GM21825 (cell line): ENCODE data around the gene KCNJ9.
"Not testable (repeated sequence)": the region's sequence is repeated elsewhere in the genome, so short reads cannot be mapped to it uniquely, and the experiment has no call there.

Experiments used
- ATAC-seq: cut with Tn5 transposase; IDR thresholded peaks from one replicate; pipeline ENCODE4 v1.9.1; 2021; ENCODE audit warnings: mild to moderate bottlenecking, moderate library complexity; ENCODE audit not compliant: unreplicated experiment

The KCNJ9 gene

DNA sequence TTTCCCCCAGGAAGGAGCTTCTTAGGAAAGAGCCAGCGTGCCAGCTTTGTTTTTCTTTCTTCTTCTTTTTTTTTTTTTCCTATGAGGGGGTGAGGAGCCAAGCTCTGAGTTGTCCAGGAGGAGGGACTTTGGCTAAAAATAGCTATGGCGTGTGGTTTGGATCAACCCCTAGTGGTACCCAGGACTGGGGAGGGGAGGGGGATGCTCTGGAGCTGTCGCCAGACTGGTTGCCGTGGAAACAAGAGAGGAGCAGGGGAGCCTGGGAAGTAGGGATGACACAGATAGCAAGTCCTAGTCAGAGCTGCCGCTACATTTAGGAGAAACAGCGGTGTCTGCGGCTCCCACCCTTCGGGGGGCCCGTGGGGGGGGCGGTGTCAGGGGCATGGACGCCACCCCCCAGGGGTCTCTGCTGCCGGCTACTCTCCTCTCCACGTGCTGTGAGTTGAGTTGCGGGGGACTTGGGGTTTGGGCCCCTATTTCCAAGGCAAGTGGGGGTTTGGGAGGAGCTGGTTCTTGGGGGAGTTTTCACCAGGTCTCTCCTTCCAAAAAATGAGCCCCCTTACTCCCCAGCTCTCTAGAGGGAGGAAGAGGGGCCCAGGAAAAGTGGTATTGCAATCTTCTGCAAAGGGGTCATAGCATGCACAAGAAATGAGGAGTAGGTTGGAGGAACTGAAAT is at the start of gene KCNJ9:
Gene KCNJ9 (plus strand): TSS at position 278 of the 676 bp plus-strand sequence. CDS start 2,493 bp downstream, outside the sequence.
- ATAC-seq, result no peak

DNA sequence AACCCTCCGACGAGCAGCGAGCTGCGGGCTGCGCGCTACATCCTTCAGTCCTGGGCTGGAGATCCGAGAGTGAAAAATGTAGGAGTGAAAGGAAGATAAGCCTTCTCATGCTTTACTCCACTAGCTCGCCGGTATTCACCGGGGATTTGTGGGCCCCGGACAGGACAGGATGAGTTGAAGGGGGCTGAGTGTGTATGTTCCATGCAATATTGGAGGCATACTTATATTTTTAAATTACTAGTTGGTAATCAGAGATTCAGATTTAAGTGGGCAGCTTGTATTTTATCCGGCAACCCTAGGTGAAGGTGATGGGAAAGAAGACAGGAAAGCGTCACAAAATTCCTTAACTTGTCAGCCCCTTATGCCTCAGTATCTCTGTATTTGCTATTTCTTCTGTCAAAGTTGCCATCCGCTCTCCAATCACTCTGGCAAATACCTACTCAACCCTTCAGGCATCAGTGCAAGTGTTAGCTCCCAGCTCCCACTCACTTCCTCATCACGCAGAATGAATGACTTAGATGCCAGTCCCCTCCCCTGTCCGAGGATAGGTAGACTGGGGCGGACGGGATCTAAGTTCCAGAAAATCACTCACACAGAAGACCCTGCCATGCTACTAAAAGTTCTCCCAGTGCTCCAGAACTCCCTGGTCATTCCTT is 49.0 kb upstream of the KCNJ9 start:
- no peak for ATAC-seq

GRCh38 chr1:160040476-160040875 is 40.9 kb upstream of the KCNJ9 start:
- no peak for ATAC-seq

- no peak for ATAC-seq
These were observed 37.8 kb upstream of the KCNJ9 start for GRCh38 chr1:160043543-160043942.

DNA sequence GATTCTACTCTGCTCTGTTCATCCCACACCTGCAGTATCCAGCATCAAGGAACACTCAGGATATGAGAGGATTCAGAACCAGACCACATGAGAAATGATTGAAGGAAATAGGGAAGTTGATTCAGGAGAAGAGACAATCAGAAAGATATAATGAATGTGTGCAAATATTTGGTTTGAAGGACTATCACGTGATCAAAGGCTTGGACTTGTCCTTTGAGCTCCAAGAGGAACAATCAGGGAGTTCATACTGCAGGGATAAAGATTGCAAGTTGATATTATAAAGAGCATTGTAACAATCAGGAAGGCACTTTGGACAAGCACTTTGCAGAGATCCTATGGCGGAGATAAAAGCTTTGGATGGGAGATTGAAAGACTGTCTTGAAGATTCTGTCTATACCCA is 35.7 kb upstream of the KCNJ9 start:
- ATAC-seq, result no peak

- no peak for ATAC-seq
These were observed 34.7 kb upstream of the KCNJ9 start for GRCh38 chr1:160046494-160047110.

GRCh38 chr1:160047111-160047991 is 34.0 kb upstream of the KCNJ9 start:
- ATAC-seq, result no peak

- no peak for ATAC-seq
These were observed 33.0 kb upstream of the KCNJ9 start for GRCh38 chr1:160048335-160048734.

DNA sequence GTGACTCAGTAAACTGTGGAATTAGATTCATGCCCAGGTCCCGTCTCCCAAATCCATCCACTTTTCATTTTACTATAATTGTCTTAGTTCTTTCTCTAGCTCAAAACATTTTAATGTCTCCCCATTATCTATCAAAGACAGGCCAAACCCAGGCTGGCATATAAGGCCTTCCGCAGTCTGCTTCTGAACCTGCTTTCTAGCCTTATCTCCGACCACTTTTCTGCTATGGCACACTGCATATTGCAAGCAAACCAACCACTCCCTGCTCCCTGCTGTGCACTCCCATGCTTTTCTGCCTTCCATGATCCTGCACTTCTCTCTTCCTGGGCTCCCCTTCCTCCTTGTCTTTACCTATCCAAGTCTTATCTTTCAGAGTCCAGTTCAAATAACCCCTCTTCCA is 32.2 kb upstream of the KCNJ9 start:
- ATAC-seq, result no peak

DNA sequence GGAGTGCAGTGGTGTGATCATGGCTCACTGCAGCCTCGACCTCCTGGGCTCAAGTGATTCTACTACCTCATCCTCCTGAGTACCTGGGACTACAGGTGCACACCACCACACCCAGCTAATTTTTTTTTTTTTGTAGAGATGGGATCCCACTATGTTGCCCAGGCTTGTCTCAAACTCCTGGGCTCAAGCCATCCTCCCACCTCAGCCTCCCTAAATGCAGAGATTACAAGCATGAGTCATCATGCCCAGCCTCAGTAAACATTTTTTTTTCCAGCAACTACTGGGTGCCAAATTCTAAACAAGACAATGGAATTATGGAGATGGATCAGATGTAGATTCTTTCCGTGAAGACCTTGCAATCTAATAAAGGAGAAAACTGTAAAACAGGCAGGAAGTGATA is 31.2 kb upstream of the KCNJ9 start:
- not testable (repeated sequence) for ATAC-seq

GRCh38 chr1:160050619-160051018 is 30.7 kb upstream of the KCNJ9 start:
- no peak for ATAC-seq

DNA sequence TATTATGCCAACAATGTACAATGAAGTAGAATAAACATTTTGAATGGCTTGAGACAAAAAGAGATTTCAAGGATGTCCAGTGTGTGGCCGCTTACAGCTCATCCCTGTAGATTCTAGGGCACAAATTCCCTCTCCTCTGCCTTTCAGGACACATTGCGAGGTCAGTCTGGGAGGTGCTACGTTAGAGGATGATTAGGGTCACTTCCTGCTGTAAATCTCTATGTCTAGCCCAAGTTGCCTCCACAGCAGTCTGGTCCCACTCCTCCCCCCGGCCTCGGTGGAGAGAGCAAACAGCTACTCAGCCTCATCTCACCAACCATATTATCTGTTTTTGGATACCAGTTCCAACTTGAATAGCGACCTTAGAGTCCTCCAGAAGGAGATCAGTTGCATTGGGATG is 28.4 kb upstream of the KCNJ9 start:
- ATAC-seq, result no peak

GRCh38 chr1:160053548-160054365 is 27.6 kb upstream of the KCNJ9 start:
- no peak for ATAC-seq

DNA sequence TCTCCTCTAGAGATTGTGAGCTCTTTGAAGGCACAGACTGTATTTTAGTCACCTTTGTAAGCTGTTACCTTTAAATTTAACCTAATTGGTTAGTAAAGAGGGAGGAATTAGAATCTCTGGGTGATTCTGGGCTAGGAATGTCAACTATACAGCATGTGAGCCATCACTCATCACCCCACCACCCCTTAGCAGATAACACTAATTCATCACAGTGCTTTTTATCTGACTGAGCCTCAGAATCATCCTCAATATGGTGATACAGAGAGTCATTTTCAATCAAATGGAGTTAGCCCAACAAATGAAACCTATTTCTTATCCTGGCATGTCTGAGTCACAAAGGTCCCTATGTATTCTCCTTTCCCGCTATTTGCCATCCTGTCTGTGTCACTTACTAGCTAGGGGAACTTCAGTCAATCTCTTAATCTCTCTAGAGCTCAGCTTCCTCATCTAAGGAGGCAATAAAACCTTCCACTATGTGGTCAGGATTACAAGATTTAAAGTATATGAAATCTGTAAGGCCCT is 24.6 kb upstream of the KCNJ9 start:
- ATAC-seq, result no peak

DNA sequence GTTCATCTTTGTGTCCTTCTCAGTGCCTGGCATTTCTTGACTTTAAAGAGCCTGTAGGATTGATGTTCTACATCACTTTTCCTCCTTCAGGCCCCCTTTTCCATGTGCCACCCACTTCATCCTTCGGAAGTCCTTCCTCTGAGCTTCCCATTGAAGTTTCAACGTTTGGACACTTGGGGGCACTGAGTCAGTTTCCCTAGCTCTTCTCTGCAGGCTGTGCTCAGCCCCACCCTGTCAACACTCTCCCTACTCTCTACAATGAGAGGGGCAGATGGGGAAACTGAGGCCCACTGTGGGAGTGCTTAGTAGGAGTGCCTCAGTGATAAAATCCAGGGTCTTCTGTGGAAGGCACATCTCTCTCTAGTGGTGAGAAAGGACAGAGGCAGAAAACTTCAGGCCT is 23.3 kb upstream of the KCNJ9 start:
- no peak for ATAC-seq

DNA sequence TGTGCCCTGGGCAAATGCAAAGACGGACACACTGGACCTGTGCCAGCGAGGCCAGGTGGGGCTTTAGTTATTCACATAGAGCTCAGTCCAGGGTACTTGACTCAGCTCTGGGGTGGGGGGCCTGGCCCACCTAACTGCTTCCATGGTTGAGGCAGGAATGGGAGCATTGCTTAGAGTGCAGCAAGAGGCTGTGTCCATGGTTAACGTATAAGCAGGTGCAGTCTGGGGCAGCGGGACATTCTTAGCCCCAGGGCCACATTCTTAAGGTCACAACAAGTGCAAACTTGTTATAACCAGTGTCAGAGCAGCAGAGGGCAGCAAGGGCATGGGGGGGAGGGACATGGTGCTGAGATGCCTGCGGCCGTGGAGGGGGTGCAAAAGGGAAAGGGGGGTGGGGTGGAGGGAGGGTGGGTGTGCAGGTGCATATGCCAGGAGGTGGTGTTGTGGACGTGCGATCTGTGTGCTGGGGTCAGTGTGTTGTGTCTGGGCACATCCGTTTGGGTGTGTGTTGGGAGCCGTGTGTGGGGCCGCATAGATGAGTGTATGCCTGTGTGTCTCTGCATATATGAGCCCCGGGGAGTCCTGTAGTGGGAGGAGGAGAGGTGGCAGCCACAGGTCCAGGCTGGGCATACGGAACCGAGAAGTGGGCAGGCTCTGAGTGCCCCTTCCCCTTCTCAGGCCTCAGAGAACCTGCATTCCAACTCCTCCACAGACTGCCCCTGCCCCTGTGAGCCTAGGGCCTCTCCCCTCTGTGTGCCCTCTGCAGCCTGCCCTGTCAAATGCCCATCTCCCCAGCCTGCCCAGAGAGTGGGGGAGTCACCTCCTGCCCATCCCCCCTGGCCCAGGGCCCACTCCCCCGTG is 19.7 kb upstream of the KCNJ9 start:
- ATAC-seq, result no peak

- ATAC-seq, result no peak
These were observed 19.2 kb upstream of the KCNJ9 start for GRCh38 chr1:160062230-160062532.

DNA sequence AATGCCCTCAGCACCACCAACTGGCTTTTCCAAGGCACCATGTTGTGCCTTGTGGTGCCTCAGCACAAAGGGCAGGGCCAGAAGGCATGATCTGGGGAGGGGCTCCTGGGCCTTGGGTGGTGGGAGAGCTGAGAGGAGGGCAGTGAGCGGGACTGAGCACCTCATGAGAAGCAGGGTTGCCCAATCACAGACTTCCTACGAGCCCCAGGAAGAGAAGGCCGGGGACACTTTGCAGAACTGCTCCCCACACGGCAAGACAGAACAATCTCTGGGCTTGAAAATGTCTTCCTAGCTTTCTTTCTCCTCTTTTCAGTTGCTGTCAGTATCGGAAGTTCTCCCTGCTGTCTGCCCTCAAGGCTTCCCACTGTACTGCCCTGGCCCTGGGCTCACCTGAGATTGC is 18.2 kb upstream of the KCNJ9 start:
- no peak for ATAC-seq

DNA sequence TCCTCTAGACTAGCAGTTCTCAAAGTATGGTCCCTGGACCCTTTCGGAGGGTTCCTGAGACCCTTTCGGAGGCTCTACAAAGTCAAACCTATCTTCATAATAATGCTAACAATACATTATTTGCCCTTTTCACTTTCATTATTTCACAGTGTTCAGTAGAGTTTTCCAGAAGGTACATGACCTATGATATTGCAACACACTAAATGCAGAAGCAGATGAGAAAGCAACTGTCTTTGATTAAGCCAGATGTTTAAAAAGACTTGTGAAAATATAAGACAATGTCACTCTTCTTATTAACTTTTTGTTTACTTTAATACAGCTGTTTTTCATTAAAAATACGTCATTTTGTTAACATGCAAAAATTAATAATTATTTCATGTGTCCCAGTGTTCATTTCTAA is 17.2 kb upstream of the KCNJ9 start:
- ATAC-seq, result no peak

- no peak for ATAC-seq
These were observed 16.6 kb upstream of the KCNJ9 start for GRCh38 chr1:160064746-160065145.
